GM18858 (cell line): Measurements from ENCODE around the gene SEMA4G.

Experiments
- ATAC-seq: cut with Tn5 transposase; IDR thresholded peaks from one replicate; pipeline ENCODE4 v1.9.1; 2021; ENCODE audit not compliant: unreplicated experiment

The SEMA4G gene

DNA sequence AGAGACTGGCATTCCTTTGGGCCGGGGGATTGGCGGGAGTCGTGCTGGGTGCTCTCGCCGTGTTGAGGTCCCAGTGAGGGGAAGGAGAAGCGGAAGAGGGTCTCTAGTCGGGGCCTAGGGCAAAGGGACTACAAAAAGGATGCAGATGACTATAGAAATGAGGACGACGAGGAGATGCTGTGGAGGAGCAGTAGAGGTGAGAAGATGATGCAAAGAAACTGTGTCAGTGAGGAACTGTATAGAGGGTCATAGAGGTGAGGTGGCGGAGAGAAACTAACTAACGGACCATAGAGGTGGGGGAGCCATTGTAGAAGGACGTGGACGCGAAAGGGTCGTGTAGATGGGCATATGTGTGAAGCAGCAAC is 18.4 kb downstream of the SEMA4G start:
- ATAC-seq = no peak

DNA sequence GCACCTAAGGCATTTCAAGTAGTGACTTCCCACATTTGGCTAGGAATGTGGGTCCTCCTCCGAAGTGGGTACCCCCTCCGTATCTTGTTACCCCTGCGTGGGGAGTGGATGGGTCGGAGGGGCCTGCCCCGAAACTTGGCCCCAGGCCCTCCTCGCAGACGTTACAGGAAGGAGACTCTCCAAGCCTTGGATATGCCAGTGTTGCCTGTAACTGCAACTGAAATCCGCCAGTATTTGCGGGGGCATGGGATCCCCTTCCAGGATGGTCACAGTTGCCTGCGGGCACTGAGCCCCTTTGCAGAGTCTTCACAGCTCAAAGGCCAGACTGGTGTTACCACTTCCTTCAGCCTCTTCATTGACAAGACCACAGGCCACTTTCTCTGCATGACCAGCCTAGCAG is 18.9 kb downstream of the SEMA4G start:
- ATAC-seq = no peak

DNA sequence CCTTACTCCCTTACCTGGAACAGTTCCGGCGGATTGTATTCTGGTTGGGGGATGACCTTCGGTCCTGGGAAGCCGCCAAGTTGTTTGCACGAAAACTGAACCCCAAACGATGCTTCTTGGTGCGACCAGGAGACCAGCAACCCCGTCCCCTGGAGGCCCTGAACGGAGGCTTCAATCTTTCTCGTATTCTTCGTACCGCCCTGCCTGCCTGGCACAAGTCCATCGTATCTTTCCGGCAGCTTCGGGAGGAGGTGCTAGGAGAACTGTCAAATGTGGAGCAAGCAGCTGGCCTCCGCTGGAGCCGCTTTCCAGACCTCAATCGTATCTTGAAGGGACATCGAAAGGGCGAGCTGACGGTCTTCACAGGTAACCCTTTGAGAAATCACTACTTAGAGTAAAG is 19.8 kb downstream of the SEMA4G start:
- no peak for ATAC-seq

DNA sequence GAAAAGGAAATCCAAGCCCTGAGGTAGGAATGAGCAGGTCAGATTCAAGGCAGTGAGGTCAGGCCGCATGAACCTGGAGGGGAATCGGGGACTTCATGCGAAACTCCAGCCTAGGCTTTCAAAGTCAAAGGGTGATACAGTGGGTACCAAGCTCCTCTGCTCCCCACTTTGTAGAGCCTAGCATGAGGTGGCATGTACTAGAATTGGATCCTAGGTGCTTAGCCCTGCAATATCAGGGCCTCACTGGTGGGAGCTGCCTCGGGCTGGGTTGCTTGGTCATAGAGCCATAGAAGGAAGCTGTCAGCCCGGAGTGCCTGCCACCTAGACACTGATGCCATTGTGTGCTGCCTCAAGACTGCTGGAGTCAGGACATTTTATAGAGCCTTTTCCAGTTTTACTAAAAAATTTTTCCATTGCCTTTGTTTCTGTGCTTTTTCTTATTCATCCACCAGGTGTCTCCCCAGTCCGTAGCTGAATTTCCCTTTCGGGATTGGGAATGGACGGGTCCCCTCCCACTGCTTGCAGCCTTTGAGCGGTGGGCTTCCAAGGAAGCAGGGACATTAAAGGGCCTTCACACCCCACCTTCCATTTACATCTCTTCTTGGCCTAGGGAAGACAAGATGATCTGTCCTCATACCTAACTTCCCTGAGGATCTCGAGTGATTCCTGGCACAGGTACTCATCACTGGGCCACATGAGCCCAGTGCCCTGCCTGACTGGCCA is 24.8 kb downstream of the SEMA4G start:
- ATAC-seq = no peak

DNA sequence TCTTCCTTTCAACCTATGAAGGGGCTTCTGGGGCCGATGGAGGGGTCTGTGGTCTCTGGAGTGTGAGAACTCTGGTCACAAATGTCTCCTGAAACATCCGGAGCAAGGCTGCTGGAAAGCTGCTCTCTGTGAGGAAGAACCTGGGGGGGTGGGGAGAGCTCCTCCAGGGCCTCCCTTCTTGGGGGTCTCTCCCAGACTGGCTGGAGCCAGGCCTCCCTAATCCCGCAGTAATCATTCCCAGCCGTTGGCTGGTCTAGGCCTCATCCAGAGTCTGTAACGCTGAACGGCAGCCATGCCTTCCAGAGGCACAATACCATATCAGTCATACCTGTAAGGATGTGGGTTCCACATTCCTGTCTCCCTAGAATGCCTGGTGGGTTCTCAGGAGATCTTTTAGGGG is 25.9 kb downstream of the SEMA4G start:
- ATAC-seq = no peak

DNA sequence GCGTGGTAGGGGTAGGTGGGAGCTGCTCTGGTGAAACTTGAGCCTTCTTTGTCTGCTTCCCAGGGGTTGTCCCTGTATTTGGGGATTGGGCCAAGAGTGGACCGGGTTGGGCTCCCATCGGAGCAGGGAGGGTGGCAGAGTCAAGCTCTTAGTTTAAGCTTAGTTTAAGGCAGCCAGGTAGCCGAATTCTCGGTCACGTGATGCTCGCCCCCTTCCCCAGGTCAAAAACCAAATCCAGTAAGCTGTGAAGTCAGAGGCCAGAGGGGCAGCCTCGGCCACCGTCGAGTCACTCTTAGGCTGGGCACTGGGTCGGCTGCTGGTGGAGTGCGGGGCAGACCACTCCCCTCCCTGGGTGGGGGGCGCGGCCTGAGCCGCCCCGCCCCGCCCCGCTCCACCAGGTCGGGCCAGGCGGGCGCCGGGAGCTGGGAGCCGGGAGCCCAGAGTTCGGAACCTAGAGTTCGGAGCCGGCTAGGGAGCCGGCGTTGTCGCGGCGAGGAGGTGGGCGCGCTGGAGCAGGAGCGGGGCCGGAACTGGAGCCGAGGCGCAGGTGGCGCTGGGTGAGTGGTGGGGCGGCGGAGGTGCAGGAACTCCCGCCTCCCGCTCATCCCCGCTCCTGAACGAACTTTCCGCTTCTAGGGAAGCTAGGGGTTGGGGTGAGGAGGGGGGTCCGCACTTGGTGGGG is 27.5 kb downstream of the SEMA4G start:
- ATAC-seq = no peak

DNA sequence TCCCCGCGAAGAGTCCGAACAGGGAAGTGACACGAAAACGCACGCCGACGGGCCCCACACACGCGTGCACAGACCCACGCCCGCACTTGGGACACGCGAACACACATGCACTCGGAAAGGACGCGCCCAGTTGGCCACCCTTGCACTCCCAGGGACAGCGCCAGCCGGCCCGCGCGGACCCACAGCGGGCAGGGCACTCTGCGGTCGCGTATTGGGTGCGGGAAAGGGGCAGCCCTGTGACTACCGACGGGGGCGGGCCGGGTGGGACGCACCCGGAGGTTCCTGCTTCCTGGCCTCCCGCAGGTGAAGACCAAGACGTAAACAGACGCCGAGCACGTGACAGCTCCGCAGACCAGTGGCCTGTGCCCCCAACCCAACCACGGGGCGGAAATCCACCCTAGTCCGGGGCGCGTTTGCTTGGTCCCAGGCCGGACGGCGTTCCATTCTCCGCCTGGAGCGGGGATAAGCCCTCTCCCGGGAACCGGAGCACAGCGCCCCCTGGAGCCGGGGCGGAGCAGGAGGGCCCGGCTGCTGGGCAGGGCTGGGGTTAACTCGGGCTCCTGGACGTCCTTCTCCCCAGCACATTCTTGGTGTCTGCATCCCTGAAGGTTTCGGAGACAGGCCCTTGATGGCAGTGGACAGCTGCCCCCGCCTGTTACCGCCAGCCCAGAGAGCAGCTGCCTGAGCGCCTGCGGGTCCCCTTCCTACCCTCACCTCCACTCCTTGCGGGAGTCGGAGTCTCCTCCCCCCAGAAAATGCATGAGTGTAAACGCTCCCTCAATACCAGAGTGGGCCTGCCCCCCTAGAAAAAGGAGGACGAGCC is 28.3 kb downstream of the SEMA4G start:
- no peak for ATAC-seq

DNA sequence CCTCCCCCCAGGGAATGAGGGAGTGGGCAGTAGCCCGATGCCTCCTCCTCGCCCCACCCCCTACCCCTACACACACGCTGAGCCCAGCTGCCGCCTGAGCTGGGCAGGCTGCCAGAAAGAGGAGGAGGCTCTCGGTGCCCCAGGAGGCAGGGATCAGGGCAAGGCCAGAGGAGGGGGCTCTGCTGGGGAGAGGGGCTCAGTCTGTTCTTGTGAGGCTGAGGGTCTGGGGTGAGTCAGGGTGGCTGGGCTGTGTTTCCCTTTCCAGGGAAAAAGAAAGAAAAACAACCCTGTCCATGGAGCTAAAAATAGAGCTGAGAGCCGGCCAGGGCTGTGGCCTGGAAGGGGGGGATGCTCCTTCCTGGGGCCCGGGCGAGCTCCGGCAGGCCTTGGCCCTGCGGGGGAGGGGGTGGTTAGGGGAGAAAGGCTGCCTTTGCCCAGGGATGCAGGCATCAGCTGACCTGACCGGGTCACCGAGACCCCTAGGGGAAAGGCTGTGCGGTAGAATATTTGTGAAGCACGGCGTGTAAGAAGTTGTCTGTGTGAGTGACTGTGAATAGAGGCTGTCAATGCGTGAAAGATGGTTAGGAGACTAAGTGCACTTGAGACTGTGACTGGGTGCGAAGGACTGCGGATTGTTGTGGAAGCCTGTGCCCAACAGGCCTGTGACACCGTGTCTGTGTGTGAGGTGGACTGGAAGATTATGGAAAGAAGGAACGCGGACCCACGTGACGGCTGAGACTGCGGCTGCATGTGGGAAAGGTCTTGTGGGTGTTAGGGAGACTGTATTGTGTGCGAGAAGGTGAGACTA is 29.1 kb downstream of the SEMA4G start:
- no peak for ATAC-seq

DNA sequence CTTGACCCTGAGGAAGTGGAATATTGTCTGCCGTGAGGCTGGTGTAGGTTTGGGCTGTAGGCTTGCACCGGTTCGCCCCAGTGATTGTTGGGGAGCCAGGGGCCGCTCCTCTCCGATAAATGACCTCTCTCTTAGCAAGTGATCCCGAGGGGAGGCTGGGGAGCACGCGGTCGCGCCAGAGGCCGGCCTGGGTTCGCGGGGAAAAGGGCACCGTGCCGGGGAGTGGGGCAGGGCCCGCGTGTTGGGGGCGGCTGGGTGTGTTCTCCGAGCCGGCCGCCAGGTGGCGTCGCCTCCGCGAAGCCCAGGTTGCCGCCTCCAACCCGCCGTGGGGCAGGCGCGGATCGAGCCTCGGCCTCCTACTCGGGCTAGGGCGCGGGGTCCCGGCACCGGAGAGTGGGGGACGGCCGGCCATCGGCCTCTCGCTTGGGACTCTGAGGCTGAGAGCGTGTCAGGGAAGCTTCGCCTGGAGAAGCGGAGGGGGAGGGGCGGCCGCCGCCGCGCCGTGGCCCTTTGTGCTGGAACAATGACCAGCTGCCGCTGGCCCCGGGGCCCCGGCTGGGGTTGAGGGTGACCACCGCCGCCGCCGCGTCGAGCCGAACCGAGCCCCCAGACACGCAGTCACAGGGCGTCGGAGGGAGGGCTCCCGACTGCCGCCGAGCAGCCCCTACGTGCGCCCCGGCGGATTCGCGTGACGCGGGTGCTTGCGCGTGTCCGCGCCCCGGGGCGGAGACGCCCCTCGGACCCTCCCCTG is 29.9 kb downstream of the SEMA4G start:
- peak; percentile 32 for ATAC-seq

DNA sequence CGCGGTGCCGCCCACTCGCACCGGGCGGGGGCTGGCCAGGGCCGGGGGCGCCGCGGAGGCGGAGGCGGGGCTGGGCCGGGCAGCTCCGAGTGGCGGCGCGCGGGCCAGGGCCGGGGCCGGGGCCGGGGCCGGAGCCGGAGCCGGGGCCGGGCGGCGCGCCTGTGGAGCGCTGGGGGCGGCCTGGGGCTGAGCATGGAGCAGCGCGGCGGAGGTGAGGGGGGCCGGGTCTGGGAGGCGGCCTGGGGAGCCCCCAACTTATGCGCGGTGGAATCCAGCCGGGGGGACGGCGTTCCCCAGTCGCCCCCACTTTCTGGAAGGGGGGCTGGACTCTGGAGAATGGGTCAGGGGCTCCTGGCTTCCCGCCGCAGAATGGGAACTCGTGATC is 30.4 kb downstream of the SEMA4G start, which contains the start of gene LZTS2:
Gene LZTS2 (plus strand): TSS at position 67 of the 385 bp plus-strand sequence. CDS start 2,731 bp downstream, outside the sequence.
- ATAC-seq = no peak

DNA sequence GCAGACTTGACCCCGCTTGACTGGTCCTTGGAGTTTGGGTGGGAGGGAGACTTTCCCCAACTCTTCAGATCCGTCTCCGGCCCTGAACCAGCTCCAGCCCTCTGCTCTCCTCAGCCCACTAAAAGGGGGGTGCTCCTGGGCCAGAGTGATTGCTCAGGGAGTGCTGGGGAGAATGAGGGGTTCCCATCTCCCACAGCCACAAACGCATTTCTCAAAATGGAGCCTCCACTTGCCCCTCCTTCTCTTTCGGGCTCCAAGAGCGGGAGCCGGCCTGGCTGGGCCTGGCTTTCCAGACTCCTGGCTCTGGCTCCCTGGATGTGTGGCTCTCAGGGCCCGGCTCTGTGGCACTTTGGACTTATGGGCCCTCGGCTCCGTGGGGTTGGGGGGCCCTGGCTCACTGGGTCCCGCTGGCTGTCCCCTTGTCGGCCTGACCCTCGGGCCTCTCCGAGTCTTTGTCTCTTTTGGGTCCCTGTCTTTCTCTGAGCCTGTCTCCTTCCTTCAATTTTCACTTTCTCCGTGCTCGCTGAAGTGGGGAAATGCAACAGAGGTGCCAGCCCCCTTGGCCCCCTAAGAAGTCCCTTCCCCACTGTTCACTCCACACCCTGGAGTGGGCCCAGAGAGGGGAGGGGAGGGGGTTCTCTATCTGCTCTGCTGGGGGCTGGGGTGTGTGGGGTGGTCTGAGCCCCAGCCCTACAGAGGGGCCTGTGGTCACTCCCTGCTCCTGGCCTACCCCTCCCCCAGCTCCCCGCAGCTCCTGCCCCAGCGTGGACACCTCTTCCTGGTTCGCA is 31.0 kb downstream of the SEMA4G start:
- no peak for ATAC-seq

DNA sequence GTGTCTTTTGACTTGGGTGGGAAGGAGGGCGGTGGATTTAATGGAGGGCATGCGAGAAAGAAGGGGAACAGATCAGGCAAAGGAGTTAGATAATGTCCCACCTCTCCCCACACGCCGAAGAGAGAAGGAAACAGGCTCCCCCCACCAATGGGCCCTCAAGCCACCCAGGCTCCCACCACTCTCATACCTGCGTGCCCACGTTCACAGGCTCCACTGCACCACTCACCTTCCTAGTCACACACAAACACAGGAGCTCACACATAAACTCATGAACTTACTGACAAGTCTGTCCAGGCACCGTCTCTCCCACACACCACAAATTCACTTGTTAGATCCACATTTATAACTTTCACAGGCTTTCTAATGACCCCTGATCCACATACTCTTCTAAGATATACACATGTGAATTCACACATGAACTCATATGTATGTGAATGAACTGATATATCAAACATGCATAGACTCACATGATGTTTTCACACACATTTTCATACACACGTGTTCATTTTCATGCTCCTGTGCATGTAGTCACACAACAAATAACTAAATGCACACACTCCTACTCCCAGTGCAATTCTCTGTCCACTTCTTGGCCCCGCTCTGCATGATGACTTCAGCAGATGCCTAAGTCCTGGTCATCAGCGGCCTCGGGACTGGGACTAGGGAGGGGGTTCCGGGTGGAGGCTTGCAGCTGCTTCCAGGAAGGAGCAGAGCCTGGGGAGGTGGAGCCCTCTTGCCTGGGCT is 31.8 kb downstream of the SEMA4G start:
- no peak for ATAC-seq

DNA sequence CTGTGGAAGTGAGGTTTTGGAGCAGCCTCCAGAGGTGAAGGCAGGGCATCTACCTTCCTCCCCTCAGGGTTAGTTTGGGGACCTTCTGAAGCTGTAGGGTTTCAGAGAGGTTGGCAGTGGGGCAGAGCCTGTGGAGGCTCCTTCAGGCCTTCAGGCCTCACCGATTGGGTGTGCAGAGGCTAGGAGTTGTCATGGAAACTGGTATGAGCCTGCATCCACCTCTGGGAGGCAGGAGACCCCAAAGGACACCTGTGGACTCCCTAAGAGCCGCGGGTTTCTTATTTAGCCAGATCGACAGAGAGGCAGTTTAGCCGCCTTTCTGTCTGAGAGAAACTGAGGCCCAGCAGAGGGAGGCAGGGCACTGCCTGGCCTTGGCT is 32.3 kb downstream of the SEMA4G start:
- ATAC-seq = no peak

DNA sequence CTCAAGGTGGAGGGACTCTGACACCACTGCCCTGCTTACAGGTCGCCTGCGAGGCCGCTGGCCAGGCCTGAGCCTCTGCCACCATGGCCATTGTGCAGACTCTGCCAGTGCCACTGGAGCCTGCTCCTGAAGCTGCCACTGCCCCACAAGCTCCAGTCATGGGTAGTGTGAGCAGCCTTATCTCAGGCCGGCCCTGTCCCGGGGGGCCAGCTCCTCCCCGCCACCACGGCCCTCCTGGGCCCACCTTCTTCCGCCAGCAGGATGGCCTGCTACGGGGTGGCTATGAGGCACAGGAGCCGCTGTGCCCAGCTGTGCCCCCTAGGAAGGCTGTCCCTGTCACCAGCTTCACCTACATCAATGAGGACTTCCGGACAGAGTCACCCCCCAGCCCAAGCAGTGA is 33.2 kb downstream of the SEMA4G start:
- no peak for ATAC-seq

DNA sequence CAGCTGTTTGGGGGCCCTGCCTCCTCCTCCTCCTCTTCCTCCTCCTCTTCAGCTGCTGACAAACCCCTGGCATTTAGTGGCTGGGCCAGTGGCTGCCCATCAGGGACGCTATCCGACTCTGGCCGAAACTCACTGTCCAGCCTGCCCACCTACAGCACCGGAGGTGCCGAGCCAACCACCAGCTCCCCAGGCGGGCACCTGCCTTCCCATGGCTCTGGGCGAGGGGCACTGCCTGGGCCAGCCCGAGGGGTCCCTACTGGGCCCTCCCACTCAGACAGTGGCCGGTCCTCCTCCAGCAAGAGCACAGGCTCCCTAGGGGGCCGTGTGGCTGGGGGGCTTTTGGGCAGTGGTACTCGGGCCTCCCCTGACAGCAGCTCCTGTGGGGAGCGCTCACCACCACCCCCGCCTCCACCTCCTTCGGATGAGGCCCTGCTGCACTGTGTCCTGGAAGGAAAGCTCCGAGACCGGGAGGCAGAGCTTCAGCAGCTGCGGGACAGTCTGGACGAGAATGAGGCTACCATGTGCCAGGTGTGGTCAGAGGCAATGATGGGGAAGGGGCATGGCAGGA is 34.4 kb downstream of the SEMA4G start:
- ATAC-seq = no peak

DNA sequence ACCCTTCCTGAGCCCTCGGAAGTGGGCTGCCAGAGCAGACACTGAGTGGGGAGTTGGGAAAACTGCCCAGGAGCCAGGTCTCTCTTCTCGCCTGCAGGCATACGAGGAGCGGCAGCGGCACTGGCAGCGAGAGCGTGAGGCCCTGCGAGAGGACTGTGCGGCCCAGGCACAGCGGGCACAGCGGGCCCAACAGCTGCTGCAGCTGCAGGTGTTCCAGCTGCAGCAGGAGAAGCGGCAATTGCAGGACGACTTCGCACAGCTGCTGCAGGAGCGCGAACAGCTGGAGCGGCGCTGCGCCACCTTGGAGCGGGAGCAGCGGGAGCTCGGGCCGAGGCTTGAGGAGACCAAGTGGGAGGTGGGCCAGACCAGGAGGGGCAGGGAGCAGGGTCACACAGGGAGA is 36.1 kb downstream of the SEMA4G start:
- no peak for ATAC-seq

DNA sequence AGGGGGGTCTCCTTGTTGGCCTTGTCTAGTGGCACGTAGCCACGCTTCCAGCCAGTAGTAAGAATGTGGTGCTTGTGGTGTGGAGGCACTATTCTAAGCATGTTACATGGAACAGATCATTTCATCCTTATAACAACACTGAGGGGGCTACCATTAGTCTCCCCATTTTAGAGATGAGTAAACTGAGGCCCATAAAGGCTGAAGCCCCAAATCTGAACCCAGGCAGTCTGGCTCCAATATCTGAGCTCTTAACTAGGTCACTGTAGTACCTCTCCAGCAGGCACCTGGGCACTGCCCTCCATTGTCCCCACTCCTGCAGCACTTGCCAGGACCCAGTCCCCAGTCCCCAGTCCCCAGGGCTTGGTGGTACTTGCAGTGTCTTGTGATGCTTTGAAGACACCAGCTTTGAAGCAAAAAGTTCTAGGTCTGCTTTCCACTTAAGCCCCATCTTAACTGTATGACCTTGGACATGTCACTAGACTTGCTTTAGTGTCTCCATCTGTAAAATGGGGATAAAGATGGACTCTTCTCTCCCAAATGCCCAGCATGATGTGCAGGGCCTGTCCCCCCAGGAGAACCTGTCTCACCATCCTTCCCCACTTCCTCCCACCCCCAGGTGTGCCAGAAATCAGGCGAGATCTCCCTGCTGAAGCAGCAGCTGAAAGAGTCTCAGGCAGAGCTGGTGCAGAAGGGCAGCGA is 36.7 kb downstream of the SEMA4G start:
- ATAC-seq = no peak

DNA sequence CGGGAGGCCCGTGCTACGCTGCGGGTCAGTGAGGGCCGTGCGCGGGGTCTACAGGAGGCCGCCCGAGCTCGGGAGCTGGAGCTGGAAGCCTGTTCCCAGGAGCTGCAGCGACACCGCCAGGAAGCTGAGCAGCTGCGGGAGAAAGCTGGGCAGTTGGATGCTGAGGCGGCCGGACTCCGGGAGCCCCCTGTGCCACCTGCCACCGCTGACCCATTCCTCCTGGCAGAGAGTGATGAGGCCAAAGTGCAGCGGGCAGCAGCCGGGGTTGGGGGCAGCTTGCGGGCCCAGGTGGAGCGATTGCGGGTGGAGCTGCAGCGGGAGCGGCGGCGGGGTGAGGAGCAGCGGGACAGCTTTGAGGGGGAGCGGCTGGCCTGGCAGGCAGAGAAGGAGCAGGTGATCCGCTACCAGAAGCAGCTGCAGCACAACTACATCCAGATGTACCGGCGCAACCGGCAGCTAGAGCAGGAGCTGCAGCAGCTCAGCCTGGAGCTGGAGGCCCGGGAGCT is 37.3 kb downstream of the SEMA4G start:
- no peak for ATAC-seq
